HUDEP-2 (cell line): ENCODE measurements around the gene ZRANB3.
"Not testable (repeated sequence)": the region's sequence is repeated elsewhere in the genome, so short reads cannot be mapped to it uniquely, and the experiment has no call there.

ENCODE experiments used
- DNase-seq, 76 experiments: peaks; one replicate each; lab custom pipeline; 2025; ENCODE audit not compliant: unreplicated experiment in 76 of 76; lab: John Stamatoyannopoulos, UW

ZRANB3 gene

GRCh38 chr2:135150725-135151124 lies 380.3 kb downstream of the ZRANB3 start:
- DNase-seq = no peak

- peak in 1 of 76 experiments; percentile 6 for DNase-seq
These were observed 381.8 kb downstream of the ZRANB3 start for GRCh38 chr2:135149251-135149650.

DNA sequence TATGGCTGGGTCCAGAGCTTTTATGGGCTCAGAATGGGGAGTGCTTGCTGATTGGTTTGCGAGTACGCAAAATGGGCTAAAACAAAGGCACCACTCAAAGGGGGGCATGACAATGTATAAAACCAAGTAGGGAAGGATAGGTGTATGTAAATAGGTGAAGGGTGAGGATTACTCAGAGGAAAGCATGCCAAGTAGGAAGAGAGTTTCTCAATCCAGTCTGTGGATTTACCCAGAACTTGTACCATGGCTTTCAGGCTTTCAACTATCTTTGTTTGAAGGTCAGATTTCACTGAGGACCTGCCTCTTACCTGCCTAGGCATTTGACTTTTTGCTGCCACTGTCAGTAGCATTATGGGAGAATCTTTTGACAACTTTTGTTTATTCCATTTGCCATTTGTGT lies 386.7 kb downstream of the ZRANB3 start:
- DNase-seq = no peak

DNA sequence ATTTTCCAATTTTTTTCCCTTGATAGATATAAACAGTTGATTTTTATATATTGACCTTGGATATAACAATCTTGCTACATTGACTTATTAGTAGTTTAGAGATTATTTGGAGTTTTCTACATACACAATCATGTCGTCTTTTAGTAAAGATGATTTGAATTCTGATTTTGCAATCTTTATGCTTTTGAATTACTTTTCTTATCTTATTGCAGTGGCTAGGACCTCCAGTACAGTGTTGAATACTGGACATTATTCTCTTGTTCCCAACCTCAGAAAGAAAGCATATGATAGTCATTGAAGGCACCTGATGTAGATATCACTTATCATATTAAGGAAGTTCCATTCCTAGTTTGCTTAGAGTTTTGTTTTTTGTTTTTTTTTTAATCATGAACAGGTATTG lies 388.7 kb downstream of the ZRANB3 start:
- no peak for DNase-seq

DNA sequence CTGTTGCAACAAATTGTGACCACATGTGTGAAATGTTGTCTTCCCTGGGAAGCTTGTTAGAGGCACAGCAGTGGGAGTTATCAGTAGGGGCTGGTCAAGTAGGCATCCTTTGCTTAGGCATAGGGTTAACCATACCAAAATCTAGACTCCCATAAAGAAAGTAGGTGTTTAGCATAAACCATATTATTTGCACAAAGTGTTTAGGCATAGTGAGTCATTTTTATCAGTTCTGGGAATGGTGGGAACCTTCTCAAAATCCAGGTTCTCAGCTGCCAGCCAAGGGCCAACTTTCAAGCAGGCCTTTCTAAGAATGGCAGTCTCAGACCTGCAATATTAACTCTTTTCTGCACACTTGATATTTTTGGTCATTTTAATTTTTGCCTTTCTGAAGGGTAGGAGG lies 390.4 kb downstream of the ZRANB3 start:
- DNase-seq = no peak

- no peak for DNase-seq
These were observed 398.7 kb downstream of the ZRANB3 start for GRCh38 chr2:135132314-135132713.

GRCh38 chr2:135130751-135131150 lies 400.3 kb downstream of the ZRANB3 start:
- no peak for DNase-seq

DNA sequence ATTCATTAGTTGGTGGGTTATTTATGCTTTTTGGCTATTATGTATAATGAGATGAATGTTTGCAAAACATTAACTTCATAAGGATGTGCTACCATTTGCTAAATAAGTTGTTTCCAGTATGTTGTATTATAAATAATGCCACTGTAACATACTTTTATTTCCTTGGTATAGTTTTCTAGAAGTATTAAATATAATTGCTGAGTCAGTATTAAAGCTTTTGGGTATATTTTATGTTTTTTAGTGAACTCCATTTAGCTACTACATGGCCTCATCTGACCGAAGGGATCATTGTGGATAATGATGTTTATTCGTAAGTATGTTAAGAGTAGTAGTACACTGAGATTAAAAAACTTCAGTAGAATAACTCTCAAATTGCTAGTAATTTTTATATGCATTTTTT lies 405.1 kb downstream of the ZRANB3 start:
- DNase-seq = no peak

DNA sequence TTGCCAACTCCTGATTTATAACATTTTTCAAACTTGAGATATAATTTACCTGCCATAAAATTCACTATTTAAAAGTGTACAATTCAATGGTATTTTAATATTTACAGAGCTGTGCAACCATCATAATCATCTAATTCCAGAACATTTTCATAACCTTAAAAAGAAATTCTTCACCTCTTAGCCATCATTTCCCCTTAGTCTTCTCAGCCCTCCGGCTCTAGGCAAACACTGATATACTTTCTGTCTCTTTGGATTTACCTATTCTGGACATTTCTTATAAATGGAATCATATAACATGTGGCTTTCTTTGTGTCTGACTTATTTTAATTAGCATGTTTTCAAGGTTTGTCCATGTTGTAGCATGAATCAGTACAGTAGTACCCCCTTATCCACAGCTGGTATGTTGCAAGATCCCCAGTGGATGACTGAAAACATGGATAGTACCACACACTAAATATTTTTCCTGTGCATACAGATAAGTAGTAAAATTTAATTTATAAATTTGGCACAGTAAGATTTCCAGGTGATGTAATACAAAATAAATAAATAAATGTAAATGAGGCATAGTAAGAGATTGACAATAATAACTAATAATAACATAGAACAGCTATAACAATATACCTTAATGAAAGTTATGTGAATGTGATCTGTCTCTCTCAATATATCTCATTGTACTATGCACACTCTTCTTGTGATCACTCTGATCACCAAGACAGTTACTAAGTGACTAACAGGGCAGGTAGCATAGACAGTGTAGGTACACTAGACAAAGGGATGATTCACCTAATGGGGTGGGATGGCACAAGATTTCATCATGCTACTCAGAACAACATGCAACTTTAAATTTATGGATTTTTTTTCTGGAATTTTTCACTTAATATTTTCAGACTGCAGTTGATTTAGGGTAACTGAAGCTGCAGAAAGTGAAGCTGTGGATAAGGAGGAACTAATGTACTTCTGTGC lies 405.8 kb downstream of the ZRANB3 start:
- DNase-seq = no peak

DNA sequence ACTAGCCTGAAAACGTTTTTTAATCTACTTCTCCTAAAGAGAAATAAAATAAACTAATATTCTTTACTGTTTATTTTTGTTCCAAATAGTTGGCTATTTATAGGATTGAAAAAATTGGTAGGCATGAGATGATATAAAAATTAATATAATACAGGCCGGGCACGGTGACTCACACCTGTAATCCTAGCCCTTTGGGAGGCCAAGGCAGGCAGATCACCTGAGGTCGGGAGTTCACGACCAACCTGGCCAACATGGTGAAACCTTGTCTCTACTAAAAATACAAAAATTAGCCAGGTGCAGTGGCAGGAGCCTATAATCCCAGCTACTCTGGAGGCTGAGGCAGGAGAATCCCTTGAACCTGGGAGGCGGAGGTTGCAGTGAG lies 409.4 kb downstream of the ZRANB3 start:
- DNase-seq = not testable (repeated sequence)

DNA sequence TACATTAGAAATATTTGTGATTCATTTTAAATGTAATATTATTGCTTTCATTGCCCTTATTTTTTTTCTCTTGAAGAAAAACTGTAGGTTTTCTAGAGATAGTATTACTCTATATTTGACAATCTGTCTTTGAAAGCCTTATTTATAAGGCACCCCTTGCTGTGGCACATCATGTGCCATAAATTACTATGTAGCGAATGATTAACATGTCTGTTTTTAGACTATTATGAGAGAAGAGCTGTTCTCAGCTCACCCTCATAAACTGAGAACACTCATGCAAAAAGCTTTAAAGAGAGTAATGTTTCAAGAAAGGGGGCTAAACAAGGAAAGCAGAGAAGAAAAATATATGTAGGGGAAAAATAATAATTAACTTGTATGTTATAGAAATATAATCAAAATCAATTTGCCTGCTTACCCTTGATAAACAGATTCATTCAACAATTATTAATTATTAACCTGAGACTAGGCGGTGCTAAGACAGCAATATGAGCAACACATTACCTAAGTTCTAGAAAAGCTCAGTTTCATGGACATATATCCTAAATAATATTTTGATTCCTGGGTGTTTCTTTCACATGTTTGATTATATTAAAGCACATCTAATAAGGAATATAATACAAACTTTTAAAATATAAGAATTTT lies 409.9 kb downstream of the ZRANB3 start:
- no peak for DNase-seq

GRCh38 chr2:135119582-135119981 lies 411.4 kb downstream of the ZRANB3 start:
- DNase-seq = no peak

- DNase-seq = no peak
These were observed 417.7 kb downstream of the ZRANB3 start for GRCh38 chr2:135113322-135113721.

- not testable (repeated sequence) for DNase-seq
These were observed 425.3 kb downstream of the ZRANB3 start for GRCh38 chr2:135105513-135106316.

GRCh38 chr2:135103843-135104242 lies 427.2 kb downstream of the ZRANB3 start:
- DNase-seq = no peak

- DNase-seq = peak in 1 of 76 experiments; percentile 2
These were observed 431.1 kb downstream of the ZRANB3 start for GRCh38 chr2:135099802-135100483.

DNA sequence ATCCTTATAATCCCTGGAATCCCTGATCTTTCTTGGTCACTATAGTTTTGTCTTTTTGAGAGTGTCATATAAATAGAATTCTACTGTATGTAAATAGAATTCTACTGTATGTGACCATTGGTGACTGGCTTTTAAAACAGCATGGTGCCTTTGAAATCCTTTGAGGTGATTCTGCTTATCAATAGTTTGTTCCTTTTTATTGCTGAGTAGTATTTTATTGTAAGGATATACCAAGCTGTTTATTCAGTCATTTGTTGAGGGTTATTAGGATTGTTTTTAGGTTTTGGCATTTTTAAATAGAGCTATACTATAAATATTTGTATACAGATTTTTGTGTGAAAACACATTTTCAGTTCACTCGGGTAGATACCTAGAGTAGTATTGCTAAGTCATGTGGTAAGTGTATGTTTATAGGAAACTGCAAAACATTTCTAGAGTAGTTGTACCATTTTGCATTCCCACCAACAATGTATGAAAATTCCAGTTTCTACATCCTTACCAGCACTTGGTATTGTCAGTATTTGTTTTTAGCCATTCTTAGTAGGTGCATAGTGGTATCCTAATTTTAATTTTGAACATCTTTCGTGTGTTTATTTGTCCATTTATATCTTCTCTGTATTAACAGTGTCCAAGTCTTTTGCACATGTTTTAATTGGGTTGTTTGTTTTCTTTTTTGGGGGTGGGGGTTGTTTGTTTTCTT lies 433.3 kb downstream of the ZRANB3 start:
- no peak for DNase-seq

DNA sequence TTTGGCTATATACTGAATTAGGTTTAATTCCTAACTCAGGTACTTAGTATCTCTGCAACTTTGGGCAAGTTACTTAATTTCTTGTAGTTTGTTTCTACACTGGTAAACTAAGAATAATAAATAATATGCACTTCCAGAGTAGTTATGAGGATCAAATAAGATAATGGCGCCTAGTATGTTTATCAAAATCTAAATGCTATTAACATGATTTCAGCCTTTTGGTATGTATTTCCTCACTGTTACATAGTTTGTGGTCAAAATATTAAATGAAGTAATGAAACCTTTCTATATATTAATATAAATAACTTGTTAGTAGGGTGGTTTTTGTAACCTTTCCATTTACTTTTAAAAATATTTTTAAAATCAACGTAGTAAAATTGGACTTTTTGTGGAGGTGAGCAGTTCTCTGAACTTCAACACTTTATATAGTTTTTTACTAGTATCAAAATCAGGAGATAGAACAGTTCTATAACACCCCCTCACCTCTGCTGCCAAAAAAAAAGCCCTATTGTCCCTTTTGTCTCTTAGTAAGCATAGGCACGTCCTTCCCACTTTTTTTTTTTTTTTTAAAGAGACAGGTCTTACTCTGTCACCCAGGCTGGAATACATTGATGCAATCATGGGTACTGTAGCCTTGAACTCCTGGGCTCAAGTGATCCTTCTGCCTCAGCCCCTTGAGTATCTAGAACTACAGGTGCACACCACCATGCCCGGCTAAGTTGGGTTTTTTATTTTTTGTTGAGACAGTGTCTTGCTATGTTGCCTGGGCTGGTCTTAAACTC lies 434.2 kb downstream of the ZRANB3 start:
- DNase-seq = no peak

GRCh38 chr2:135095591-135095990 lies 435.4 kb downstream of the ZRANB3 start:
- no peak for DNase-seq
